ENCODE results near the gene TMEM18. TPM values are rescaled to one million over a fixed set of nuclear protein-coding genes. Genes with fewer than 3 reads are reported as not detected.

TMEM18 gene
- total and polyA plus RNA-seq, 2 of the 4 experiments (the other 2 are of a cell fraction) = 15.2 to 30.2 TPM

GRCh38 chr2:624096-624495 is 53.1 kb downstream of the TMEM18 start:
- Histone ChIP-seq H3K4ac (ENCODE audit: low read depth, low read length) (no peak overlapping the region), H2AK5ac (ENCODE audit: low read depth, low read length) (no peak overlapping the region), H2BK15ac (ENCODE audit: low read depth, low read length) (no peak overlapping the region), H3K23ac (ENCODE audit: low read depth, low read length) (no peak overlapping the region), H3K36me3 (ENCODE audit: control insufficient read depth, insufficient read depth, low read length) (no peaks in the 10 kb centered on the region), H3K14ac (replicated peaks; ENCODE audit: low read depth, low read length) (no peak overlapping the region), H3K18ac (ENCODE audit: low read depth, low read length) (no peak overlapping the region), H2AK9ac (replicated peaks; ENCODE audit: low read depth, low read length, poor library complexity) (no peak overlapping the region), H4K5ac (ENCODE audit: low read depth, low read length) (no peak overlapping the region), H3K4me3 (ENCODE audit: insufficient read depth, low read depth, low read length) (no peak overlapping the region), H3K56ac (ENCODE audit: extremely low read depth, insufficient read depth, low read length) (no peak overlapping the region), H2BK120ac (ENCODE audit: low read depth, low read length) (no peak overlapping the region), H2BK20ac (ENCODE audit: low read depth, low read length) (no peak overlapping the region), H3K4me1 (ENCODE audit: control insufficient read depth, insufficient read depth, low read length) (no peaks in the 10 kb centered on the region), H3K27me3 (ENCODE audit: control insufficient read depth, insufficient read depth, low read length) (no peaks in the 10 kb centered on the region), H2AFZ (replicated peaks; ENCODE audit: low read length, poor library complexity) (no peak overlapping the region), H3K9me3 (ENCODE audit: control insufficient read depth, insufficient read depth, low read length) (peaks cover 19% of the 10 kb centered on the region), H3K9me1 (ENCODE audit: insufficient read depth, low read length) (no peaks in the 10 kb centered on the region), H3K27ac (ENCODE audit: insufficient read depth, low read length) (no peak overlapping the region), H4K8ac (ENCODE audit: low read depth in 2 of 2, low read length in 2 of 2) (no peak overlapping the region), H4K91ac (ENCODE audit: insufficient read depth, low read depth, low read length) (no peak overlapping the region), H3K79me1 (ENCODE audit: low read depth in 1 of 2, low read length in 2 of 2) (no peaks in the 10 kb centered on the region), H2BK5ac (ENCODE audit: low read depth, low read length, poor library complexity, severe bottlenecking) (no peak overlapping the region), H3K9ac (ENCODE audit: low read depth, low read length) (no peak overlapping the region), H4K20me1 (ENCODE audit: insufficient read depth, low read length) (no peaks in the 10 kb centered on the region), H3K4me2 (ENCODE audit: low read depth, low read length) (no peak overlapping the region)
- POLR2A ChIA-PET (ENCODE audit: unreplicated experiment) = no interaction called here
- ATAC-seq (ENCODE audit: low read depth) (no peak), DNase-seq (no peak)
- dilution Hi-C loops (cut with HindIII; ENCODE audit: low sequenced_read_pairs, unreplicated experiment) = no loop called here
- intact Hi-C loops (cut with micrococcal nuclease) = no loop called here
- WGBS, 2 experiments (ENCODE audit: extremely low coverage in 2 of 2, insufficient read length in 1 of 2) = 53% methylated on average over 5 of the region's 10 CpGs; no CpG with 5 or more reads in 1 of the 2 experiments
- no peak for TF ChIP-seq CTCF (conservative IDR thresholded peaks at IDR 0.05; ENCODE audit: low read depth, low read length)
- no peak for TF ChIP-seq RFX5 (IDR thresholded peaks at IDR 0.05; ENCODE audit: low read depth, low read length)
- no peak for TF ChIP-seq ELK1 (IDR thresholded peaks at IDR 0.05; ENCODE audit: borderline replicate concordance, low read depth, low read length)
- TF ChIP-seq SMC3 (IDR thresholded peaks at IDR 0.05; ENCODE audit: low read depth, low read length) = no peak
- TF ChIP-seq MXI1 (IDR thresholded peaks at IDR 0.05; ENCODE audit: borderline replicate concordance, low read depth, low read length) = no peak
- TF ChIP-seq NFE2L2 (IDR thresholded peaks at IDR 0.05; ENCODE audit: low read depth, low read length) = no peak
- TF ChIP-seq BHLHE40 (IDR thresholded peaks at IDR 0.05; ENCODE audit: low read depth, low read length) = no peak
- no peak for TF ChIP-seq MAZ (IDR thresholded peaks at IDR 0.05; ENCODE audit: borderline replicate concordance, low read depth, low read length)
- no peak for TF ChIP-seq CHD1 (IDR thresholded peaks at IDR 0.05; ENCODE audit: low read depth, low read length)
- no peak for TF ChIP-seq RCOR1 (IDR thresholded peaks at IDR 0.05; ENCODE audit: insufficient replicate concordance, low read length)
- TF ChIP-seq MAFK (IDR thresholded peaks at IDR 0.05; ENCODE audit: low read depth, low read length) = no peak
- no peak for TF ChIP-seq CEBPB (IDR thresholded peaks at IDR 0.05; ENCODE audit: low read depth, low read length)
- TF ChIP-seq POLR2A (IDR thresholded peaks at IDR 0.05; ENCODE audit: low read depth, low read length) = no peak
- no peak for TF ChIP-seq USF2 (IDR thresholded peaks at IDR 0.05; ENCODE audit: low read depth, low read length)
- no peak for TF ChIP-seq RAD21 (IDR thresholded peaks at IDR 0.05; ENCODE audit: low read length)
- TF ChIP-seq FOS (IDR thresholded peaks at IDR 0.05; ENCODE audit: low read depth, low read length) = no peak
- in situ Hi-C loops (cut with MboI; ENCODE audit: low sequenced_read_pairs) = no loop called here
- no TSS peak for BruUV-seq (replicated peaks)
- CTCF ChIA-PET = no interaction called here

All from IMR-90 (cell line).